HEK293T (cell line): ENCODE measurements around the gene C2CD5.

ENCODE experiments used
- ARNT ChIP-seq: fragments of 450-650 bp; IDR thresholded peaks from 2 replicates; pipeline ENCODE4 v1.6.1; 2017; ENCODE audit warnings: mild to moderate bottlenecking
- BHLHE40 ChIP-seq: fragments of 450-650 bp; IDR thresholded peaks from 2 replicates; pipeline ENCODE4 v1.6.1; 2016; ENCODE audit warnings: mild to moderate bottlenecking, moderate library complexity, borderline replicate concordance
- CTBP1 ChIP-seq: fragments of 450-650 bp; IDR thresholded peaks from 2 replicates; pipeline ENCODE4 v1.6.1; 2016; ENCODE audit warnings: borderline replicate concordance
- ELF4 ChIP-seq: fragments of 450-650 bp; IDR thresholded peaks from 2 replicates; pipeline ENCODE4 v1.6.1; 2017; ENCODE audit warnings: antibody characterized with exemption
- FOXA1 ChIP-seq: fragments of 450-650 bp; IDR thresholded peaks from 2 replicates; pipeline ENCODE4 v1.6.1; 2016; ENCODE audit warnings: mild to moderate bottlenecking
- FOXK2 ChIP-seq: fragments of 450-650 bp; IDR thresholded peaks from 2 replicates; pipeline ENCODE4 v1.6.1; 2016; ENCODE audit warnings: mild to moderate bottlenecking
- FOXM1 ChIP-seq: fragments of 450-650 bp; IDR thresholded peaks from 2 replicates; pipeline ENCODE4 v1.6.1; 2017; ENCODE audit warnings: mild to moderate bottlenecking, borderline replicate concordance
- HDGF ChIP-seq: fragments of 450-650 bp; IDR thresholded peaks from 2 replicates; pipeline ENCODE4 v1.6.1; 2017; ENCODE audit warnings: antibody characterized with exemption, borderline replicate concordance
- SP1 ChIP-seq: fragments of 450-650 bp; IDR thresholded peaks from 2 replicates; pipeline ENCODE4 v1.6.1; 2017
- SUZ12 ChIP-seq: fragments of 450-650 bp; IDR thresholded peaks from 2 replicates; pipeline ENCODE4 v1.6.1; 2016; ENCODE audit warnings: mild to moderate bottlenecking
- TARDBP ChIP-seq: fragments of 450-650 bp; IDR thresholded peaks from 2 replicates; pipeline ENCODE4 v1.6.1; 2016
- TF ChIP-seq, protein P1 (sequence below): fragments of 450-650 bp; IDR thresholded peaks from 2 replicates; pipeline ENCODE4 v1.6.1; 2016

DNA sequence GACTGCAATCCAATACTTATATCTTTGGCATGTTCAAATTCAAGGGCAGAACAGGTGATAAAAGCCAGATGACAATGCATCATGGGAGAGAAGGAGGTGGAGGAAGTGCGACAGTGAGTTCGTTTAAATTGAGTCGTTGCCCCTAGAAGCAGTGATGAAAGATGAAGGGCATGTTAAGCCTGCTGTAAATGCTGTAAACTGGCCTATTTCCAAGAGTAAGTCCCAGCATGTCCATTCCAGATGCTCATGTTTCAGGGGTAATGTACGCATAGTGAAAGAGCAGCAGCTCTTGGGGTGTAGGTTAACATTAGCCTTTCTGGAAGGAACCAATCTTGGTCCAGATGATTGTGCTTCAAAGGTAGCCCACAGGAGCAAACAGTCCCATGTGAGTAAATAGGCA is 97.1 kb downstream of the C2CD5 start:
- TF ChIP-seq BHLHE40 (no peak), TARDBP (no peak), SP1 (no peak), ARNT (no peak), SUZ12 (no peak), FOXM1 (no peak), FOXA1 (no peak), FOXK2 (no peak), ELF4 (no peak), CTBP1 (no peak), HDGF (no peak)
- TF ChIP-seq, protein P1, sequence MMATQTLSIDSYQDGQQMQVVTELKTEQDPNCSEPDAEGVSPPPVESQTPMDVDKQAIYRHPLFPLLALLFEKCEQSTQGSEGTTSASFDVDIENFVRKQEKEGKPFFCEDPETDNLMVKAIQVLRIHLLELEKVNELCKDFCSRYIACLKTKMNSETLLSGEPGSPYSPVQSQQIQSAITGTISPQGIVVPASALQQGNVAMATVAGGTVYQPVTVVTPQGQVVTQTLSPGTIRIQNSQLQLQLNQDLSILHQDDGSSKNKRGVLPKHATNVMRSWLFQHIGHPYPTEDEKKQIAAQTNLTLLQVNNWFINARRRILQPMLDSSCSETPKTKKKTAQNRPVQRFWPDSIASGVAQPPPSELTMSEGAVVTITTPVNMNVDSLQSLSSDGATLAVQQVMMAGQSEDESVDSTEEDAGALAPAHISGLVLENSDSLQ: no peak
